ENCODE measurements around the gene RUNX3. TPM values are rescaled to one million over a fixed set of nuclear protein-coding genes. Genes with fewer than 3 reads are reported as not detected.

Gene RUNX3
- total and polyA plus RNA-seq, 2 of the 8 experiments (the other 6 are each of a cell fraction or from before 2014, with no cell fraction given) = 0.62 to 0.82 TPM

GRCh38 chr1:24871306-24871901 is 58.7 kb downstream of the RUNX3 start:
- no peak overlapping the region; the same call in 1 of the 2 replicates for H2AFZ ChIP-seq (ENCODE audit: low read length)
- TF ChIP-seq TEAD4 (IDR thresholded peaks at IDR 0.05; ENCODE audit: low read depth, low read length) = no peak
- TF ChIP-seq SP2 (IDR thresholded peaks at IDR 0.05; ENCODE audit: low read length) = no peak
- no peak for TF ChIP-seq EP300 (IDR thresholded peaks at IDR 0.05; ENCODE audit: borderline replicate concordance in 1 of 2, low read depth in 2 of 2, low read length in 2 of 2)
- TF ChIP-seq KDM1A (IDR thresholded peaks at IDR 0.05; ENCODE audit: borderline replicate concordance, low read length) = no peak
- TF ChIP-seq ASH2L (IDR thresholded peaks at IDR 0.05; ENCODE audit: low read length) = no peak
- no peak for TF ChIP-seq SIX5 (IDR thresholded peaks at IDR 0.05; ENCODE audit: low read depth, low read length)
- TF ChIP-seq ZNF274 (IDR thresholded peaks at IDR 0.05; ENCODE audit: borderline replicate concordance, extremely low read depth, low read length) = no peak
- H3K79me2 ChIP-seq (ENCODE audit: control insufficient read depth in 1 of 2, insufficient read depth in 2 of 2, low read length in 2 of 2) = no peaks in the 10 kb centered on the region
- H3K18ac ChIP-seq (ENCODE audit: extremely low read depth, low read length) = no peak overlapping the region
- H3K4me1 ChIP-seq (replicated peaks in 1 of 4; ENCODE audit: control insufficient read depth in 3 of 4, insufficient read depth in 4 of 4, low read length in 3 of 4) = peaks cover 0 to 2% (median 0%) of the 10 kb centered on the region in 4 experiments; a peak in 2 of 7 replicates
- H2BK15ac ChIP-seq (ENCODE audit: low read length) = no peak overlapping the region
- H2BK20ac ChIP-seq (ENCODE audit: low read length) = no peak overlapping the region
- ChIA-PET POLR2A (ENCODE audit: partially characterized antibody) (no interaction called here), CTCF (ENCODE audit: partially characterized antibody) (interaction anchor here (0.8 to 2.9 kb wide), 4 partner anchors 9 to 171 kb away, joined by 3 to 11 read pairs (median 4); no protein-coding TSS in a partner anchor)
- WGBS, 2 experiments (ENCODE audit: extremely low coverage in 1 of 2, insufficient coverage in 1 of 2, insufficient read length in 1 of 2, insufficient replicate concordance in 2 of 2, low coverage in 1 of 2, low lambda C conversion rate in 2 of 2, missing lambda C conversion rate in 1 of 2) = 91% methylated on average over 11 of the region's 11 CpGs; no CpG with 5 or more reads in 1 of the 2 experiments
- H2BK12ac ChIP-seq (ENCODE audit: low read depth, low read length) = no peak overlapping the region
- no peak overlapping the region for H3K23ac ChIP-seq (ENCODE audit: insufficient read length)
- H3K14ac ChIP-seq (ENCODE audit: insufficient read length) = no peak overlapping the region
- H3K27ac ChIP-seq (ENCODE audit: low read depth, low read length) = no peak overlapping the region
- no peak overlapping the region for H3K4me3 ChIP-seq (ENCODE audit: extremely low read depth in 1 of 4, insufficient read depth in 2 of 4, low read depth in 3 of 4, low read length in 4 of 4)
- H3K4me2 ChIP-seq (ENCODE audit: insufficient read depth in 1 of 2, low read depth in 2 of 2, low read length in 2 of 2) = no peak overlapping the region
- H2BK5ac ChIP-seq (ENCODE audit: low read depth, low read length) = no peak overlapping the region
- H3K36me3 ChIP-seq (ENCODE audit: control insufficient read depth in 2 of 4, insufficient read depth in 4 of 4, low read length in 3 of 4) = no peaks in the 10 kb centered on the region
- DNase-seq (ENCODE audit: low read depth in 1 of 2, low spot score in 2 of 2) (no peak), FAIRE-seq (no peak)
- no peak overlapping the region for H3K4ac ChIP-seq (replicated peaks; ENCODE audit: insufficient read length, low read depth, low read length)
- no peak overlapping the region for H2AK5ac ChIP-seq (ENCODE audit: low read depth, low read length)
- H2BK120ac ChIP-seq (replicated peaks; ENCODE audit: low read depth, low read length) = no peak overlapping the region
- H3K9ac ChIP-seq (replicated peaks in 1 of 4; ENCODE audit: extremely low read depth in 1 of 4, low read depth in 3 of 4, low read length in 3 of 4) = no peak overlapping the region
- no peak overlapping the region for H4K91ac ChIP-seq (replicated peaks; ENCODE audit: insufficient read length, low read length)
- H3K56ac ChIP-seq (replicated peaks; ENCODE audit: insufficient read length, low read depth, low read length) = no peak overlapping the region
- H3K9me3 ChIP-seq (ENCODE audit: insufficient read depth in 2 of 2, low read depth in 1 of 2, low read length in 1 of 2) = no peaks in the 10 kb centered on the region
- H3K79me1 ChIP-seq (ENCODE audit: low read depth, low read length) = no peaks in the 10 kb centered on the region
- no peaks in the 10 kb centered on the region for H4K20me1 ChIP-seq (replicated peaks in 1 of 2; ENCODE audit: control insufficient read depth in 1 of 2, insufficient read depth in 2 of 2, low read length in 2 of 2)
- no peaks in the 10 kb centered on the region; the same call in 1 of the 2 replicates for H3K23me2 ChIP-seq (ENCODE audit: low read depth, low read length)
- H4K8ac ChIP-seq (ENCODE audit: extremely low read depth, insufficient read depth, low read length) = no peak overlapping the region
- peaks cover 0 to 3% (median 0%) of the 10 kb centered on the region in 4 experiments; a peak in 1 of 7 replicates for H3K27me3 ChIP-seq (replicated peaks in 1 of 4; ENCODE audit: control insufficient read depth in 3 of 4, extremely low read depth in 1 of 4, insufficient read depth in 3 of 4, low read length in 3 of 4)
- no peak overlapping the region for H4K5ac ChIP-seq (ENCODE audit: insufficient read length, low read depth, low read length)

All from H1 (cell line).